Stimulated activated CD8-positive, alpha-beta memory T cell treated with anti-CD3 and anti-CD28 coated beads, Interleukin-12 subunit alpha, Interleukin-12 subunit beta, amount 100 ng/mL, for 4 hours (primary cell): ENCODE results near the gene GABRR1.
"Not testable (repeated sequence)": the region's sequence is repeated elsewhere in the genome, so short reads cannot be mapped to it uniquely, and the experiment has no call there.

Experiments
- DNase-seq: peaks from one replicate; pipeline ENCODE4 v3.0.0-alpha.2; 2020; ENCODE audit warnings: low read depth

GABRR1 gene

GRCh38 chr6:89154131-89154530, 63.0 kb downstream of the GABRR1 start:
- DNase-seq: no peak

GRCh38 chr6:89148016-89148750, 69.0 kb downstream of the GABRR1 start:
- no peak for DNase-seq

GRCh38 chr6:89146718-89147700, 70.1 kb downstream of the GABRR1 start:
- DNase-seq: no peak

DNA sequence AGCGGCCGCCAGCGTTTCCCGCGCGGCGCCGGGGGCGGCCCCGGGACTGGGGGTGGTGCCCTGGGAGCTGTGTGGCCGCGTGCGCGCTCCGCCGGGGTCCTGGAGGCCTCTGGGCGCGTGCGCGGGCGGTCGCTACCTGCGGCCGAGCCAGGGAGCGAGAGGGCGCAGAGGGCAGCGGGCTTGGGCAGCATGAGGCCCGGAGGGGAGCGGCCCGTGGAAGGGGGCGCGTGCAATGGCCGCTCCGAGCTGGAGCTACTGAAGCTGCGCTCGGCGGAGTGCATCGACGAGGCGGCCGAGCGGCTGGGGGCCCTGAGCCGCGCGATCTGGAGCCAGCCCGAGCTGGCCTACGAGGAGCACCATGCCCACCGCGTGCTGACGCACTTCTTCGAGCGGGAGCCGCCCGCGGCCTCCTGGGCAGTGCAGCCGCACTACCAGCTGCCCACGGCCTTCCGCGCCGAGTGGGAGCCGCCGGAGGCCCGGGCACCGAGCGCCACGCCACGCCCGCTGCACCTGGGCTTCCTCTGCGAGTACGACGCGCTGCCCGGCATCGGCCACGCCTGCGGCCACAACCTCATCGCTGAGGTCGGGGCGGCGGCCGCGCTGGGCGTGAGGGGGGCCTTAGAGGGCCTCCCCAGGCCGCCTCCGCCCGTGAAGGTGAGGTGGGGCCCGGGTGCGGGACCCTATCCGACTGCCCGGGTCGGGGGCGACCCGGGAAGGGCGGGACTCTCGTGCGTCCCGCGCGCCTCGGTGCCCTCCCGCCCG, 71.0 kb downstream of the GABRR1 start, which contains the start of gene PM20D2:
Gene PM20D2 (plus strand): TSS at position 100 of the 762 bp plus-strand sequence. CDS start 90 bp downstream, at position 190.
- peak; percentile 60 for DNase-seq

DNA sequence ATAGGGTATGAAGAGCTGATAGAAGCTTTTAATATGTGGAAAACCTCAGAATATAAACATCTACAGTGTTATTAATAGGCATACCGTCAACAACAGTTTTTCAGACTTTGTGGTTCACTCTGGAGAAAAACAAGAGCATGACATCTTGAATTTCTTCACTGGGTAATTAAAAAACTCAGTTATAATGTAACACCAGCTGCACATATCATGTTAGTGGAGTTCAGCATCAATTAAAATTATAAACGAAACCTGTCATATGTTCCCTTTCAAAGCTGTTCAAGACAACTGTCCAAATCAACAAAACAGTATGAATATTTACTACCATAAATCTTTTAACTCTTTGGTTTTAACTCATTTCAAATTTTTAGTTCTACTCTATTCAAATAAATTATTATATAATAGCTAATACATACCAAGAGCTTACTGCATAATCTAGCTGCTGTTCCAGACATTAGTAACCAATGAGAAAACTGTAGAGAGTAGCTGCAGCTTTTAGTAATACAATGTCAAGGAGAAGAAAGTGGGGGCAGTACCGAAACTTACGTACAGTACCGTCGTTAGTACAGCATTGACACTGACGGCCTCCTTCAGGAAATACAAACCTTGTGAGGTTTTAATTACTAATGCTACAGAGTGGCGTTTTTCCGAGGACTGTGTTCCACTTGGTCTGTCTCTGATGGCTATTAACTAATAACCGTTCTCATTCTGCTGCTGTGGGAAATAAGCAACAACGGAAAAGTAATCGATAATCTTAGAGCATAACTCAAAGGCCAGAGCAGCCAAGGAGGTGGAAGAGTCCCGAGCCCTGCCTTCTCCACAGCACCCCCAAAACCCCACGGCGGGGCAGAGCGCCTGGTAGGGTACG, 71.8 kb downstream of the GABRR1 start:
- no peak for DNase-seq

DNA sequence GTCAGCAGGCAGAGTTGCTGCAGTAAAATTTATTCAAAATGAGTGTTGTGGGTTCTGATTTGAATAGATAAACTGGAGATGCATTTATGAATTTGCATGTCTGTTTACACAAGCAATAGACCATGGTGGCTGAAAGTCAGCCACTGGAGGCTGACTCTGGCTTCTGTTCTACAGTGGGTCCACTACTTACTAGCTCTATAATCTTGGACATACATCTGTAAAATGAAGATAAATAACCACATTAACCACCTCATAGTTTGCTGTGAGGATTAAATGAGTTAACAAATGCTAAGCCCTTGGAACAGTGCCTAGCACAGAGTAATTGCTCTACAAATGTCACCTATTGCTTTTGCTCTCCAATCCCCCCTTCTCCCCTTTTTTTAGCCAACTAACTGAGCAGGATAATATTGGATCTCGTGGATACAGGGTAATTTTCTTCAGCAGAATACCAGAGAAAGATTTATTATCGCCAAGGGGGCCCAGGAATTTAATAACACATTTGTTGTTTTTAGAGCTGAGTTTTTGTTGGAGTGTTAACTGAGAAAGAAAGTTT, 72.7 kb downstream of the GABRR1 start:
- DNase-seq: no peak

GRCh38 chr6:89140347-89141156, 76.6 kb downstream of the GABRR1 start:
- no peak for DNase-seq

GRCh38 chr6:89139509-89140346, 77.4 kb downstream of the GABRR1 start:
- DNase-seq: no peak

GRCh38 chr6:89138173-89138572, 79.0 kb downstream of the GABRR1 start:
- DNase-seq: no peak

GRCh38 chr6:89134723-89135122, 82.4 kb downstream of the GABRR1 start:
- DNase-seq: no peak

DNA sequence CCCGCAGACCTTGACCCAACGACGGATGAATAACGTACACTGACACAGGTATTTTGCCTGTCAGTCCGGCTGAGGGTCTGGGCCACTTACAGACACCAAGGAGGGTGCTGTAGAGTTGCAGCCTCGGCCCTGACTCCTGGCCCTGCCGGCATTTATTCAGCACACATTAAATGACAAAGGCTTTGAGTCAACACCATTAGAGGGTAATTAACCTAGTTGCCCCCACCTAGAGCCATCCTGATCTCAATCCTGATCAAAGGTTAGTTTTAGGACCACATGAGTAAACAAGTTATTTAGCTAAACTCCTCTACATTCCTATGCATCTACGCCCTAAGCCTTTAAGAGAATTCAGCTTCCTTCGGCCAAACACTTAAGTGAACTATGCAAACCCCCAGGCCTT, 83.2 kb downstream of the GABRR1 start:
- no peak for DNase-seq

DNA sequence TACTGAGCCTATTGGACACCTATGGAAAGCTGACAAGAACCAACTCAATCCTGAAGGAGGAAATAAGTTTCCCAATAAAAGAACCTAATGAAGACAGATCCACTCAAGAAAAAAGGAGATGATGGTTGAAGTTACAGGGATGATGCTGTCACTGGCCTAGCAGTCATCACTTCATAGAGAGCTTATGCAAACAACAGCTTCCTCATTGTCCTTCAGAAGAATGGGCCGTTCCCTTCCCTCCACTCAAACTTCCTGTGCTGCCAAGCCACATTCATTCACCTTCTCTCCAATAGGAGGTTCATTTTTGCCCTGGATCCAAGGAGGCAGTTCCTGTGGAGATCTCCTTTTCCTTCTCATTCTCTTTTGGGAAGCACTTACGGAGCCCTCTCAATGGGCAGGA, 85.1 kb downstream of the GABRR1 start:
- DNase-seq: no peak

GRCh38 chr6:89131599-89131998, 85.6 kb downstream of the GABRR1 start:
- no peak for DNase-seq

GRCh38 chr6:89128256-89128671, 88.9 kb downstream of the GABRR1 start:
- not testable (repeated sequence) for DNase-seq
